Ishikawa (cell line): ENCODE measurements around the gene PDE6H.

Experiments used
- CREB1 ChIP-seq: IDR thresholded peaks from 2 replicates; pipeline ENCODE4 v1.6.1; 2012; ENCODE audit warnings: low read depth
- EP300 ChIP-seq: IDR thresholded peaks from 2 replicates; pipeline ENCODE4 v1.6.1; 2012; ENCODE audit warnings: borderline replicate concordance
- MAX ChIP-seq: IDR thresholded peaks from 2 replicates; pipeline ENCODE4 v1.6.1; 2012
- REST ChIP-seq: IDR thresholded peaks from 2 replicates; pipeline ENCODE4 v1.6.1; 2012; ENCODE audit warnings: low read depth, mild to moderate bottlenecking
- TAF1 ChIP-seq: IDR thresholded peaks from 2 replicates; pipeline ENCODE4 v1.6.1; 2012; ENCODE audit warnings: low read depth, mild to moderate bottlenecking

GRCh38 chr12:14968478-14968877 lies 4.4 kb upstream of the PDE6H start:
- TF ChIP-seq TAF1 = no peak
- no peak for TF ChIP-seq MAX
- no peak for TF ChIP-seq REST
- TF ChIP-seq CREB1 = no peak
- no peak for TF ChIP-seq EP300
